ENCODE results near the gene NF1. TPM values are rescaled to one million over a fixed set of nuclear protein-coding genes. Genes with fewer than 3 reads are reported as not detected.
"Not testable (repeated sequence)": the region's sequence is repeated elsewhere in the genome, so short reads cannot be mapped to it uniquely, and the experiment has no call there.

Gene NF1
- total RNA-seq, 4 donors from 2014 or later, result 66.8 to 106 (median 95.6) TPM

GRCh38 chr17:31112001-31112661 lies 17.4 kb downstream of the NF1 start:
- Histone ChIP-seq H3K27ac (no peak overlapping the region), H3K4me1 (no peaks in the 10 kb centered on the region), H3K36me3 (no peaks in the 10 kb centered on the region), H3K4me3 (no peak overlapping the region), H3K9me3 (no peaks in the 10 kb centered on the region), H3K27me3 (no peaks in the 10 kb centered on the region)
- TF ChIP-seq POLR2A (IDR thresholded peaks at IDR 0.05), result no peak
- TF ChIP-seq, protein P1, sequence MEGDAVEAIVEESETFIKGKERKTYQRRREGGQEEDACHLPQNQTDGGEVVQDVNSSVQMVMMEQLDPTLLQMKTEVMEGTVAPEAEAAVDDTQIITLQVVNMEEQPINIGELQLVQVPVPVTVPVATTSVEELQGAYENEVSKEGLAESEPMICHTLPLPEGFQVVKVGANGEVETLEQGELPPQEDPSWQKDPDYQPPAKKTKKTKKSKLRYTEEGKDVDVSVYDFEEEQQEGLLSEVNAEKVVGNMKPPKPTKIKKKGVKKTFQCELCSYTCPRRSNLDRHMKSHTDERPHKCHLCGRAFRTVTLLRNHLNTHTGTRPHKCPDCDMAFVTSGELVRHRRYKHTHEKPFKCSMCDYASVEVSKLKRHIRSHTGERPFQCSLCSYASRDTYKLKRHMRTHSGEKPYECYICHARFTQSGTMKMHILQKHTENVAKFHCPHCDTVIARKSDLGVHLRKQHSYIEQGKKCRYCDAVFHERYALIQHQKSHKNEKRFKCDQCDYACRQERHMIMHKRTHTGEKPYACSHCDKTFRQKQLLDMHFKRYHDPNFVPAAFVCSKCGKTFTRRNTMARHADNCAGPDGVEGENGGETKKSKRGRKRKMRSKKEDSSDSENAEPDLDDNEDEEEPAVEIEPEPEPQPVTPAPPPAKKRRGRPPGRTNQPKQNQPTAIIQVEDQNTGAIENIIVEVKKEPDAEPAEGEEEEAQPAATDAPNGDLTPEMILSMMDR (IDR thresholded peaks at IDR 0.05), result no peak
- no peak for DNase-seq

DNA sequence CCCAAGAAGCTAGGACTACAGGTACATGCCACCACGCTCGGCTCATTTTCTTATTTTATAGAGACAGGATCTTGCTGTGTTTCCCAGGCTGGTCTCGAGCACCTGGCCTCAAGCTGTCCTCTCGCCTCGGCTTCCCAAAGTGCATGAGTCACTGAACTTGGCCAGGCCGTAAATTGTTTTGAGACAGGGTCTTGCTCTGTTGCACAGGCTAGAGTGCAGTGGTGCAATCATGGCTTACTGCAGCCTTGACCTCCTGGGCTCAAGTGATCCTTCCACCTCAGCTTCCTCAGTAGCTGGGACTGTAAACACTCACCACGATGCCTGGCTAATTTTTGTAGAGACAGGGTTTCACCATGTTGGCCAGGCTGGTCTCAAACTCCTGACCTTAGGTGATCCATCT lies 18.6 kb downstream of the NF1 start:
- not testable (repeated sequence) for H3K9me3 ChIP-seq, H3K4me3 ChIP-seq, H3K27me3 ChIP-seq, H3K4me1 ChIP-seq, H3K27ac ChIP-seq, H3K36me3 ChIP-seq, DNase-seq

- DNase-seq, result no peak
- Histone ChIP-seq H3K9me3 (no peaks in the 10 kb centered on the region), H3K4me1 (no peaks in the 10 kb centered on the region), H3K27ac (no peak overlapping the region), H3K36me3 (no peaks in the 10 kb centered on the region), H3K27me3 (no peaks in the 10 kb centered on the region), H3K4me3 (no peak overlapping the region)
- TF ChIP-seq, protein P1 (IDR thresholded peaks at IDR 0.05), result no peak
- TF ChIP-seq POLR2A (IDR thresholded peaks at IDR 0.05), result no peak
Measured at GRCh38 chr17:31113939-31114338, 19.2 kb downstream of the NF1 start.

DNA sequence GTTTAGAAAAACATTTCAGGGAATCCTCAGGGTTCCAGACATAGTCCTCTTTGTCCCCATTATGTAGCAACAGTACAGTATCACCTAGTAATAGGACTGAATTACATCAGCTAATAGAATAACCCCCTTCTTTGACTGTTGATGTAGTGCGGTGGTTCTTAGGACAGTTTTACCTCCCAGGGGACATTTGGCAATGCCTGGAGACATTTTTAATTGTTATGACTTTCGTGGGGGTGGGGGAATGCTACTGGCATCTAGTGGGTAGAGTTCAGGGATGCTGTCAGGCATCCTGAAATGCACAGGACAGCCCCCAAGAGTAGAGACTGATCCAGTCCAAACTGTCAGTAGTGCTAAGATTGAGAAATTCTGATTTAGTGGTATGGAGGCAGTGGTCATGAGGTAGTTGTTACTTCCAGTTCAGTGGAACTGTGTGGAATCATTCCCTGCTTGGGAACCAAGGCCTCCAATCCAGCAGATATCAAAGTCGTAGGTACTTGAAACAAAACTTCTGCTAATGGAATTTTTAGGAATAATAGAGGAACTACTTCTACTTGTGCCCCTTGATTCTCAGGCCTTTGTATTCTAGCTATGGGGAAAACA lies 20.3 kb downstream of the NF1 start:
- TF ChIP-seq POLR2A (IDR thresholded peaks at IDR 0.05), result no peak
- TF ChIP-seq, protein P1 (IDR thresholded peaks at IDR 0.05), result no peak
- no peaks in the 10 kb centered on the region for H3K36me3 ChIP-seq
- no peaks in the 10 kb centered on the region for H3K9me3 ChIP-seq
- H3K27ac ChIP-seq, result no peak overlapping the region
- no peaks in the 10 kb centered on the region for H3K4me1 ChIP-seq
- no peak overlapping the region for H3K4me3 ChIP-seq
- no peak for DNase-seq
- H3K27me3 ChIP-seq, result no peaks in the 10 kb centered on the region

GRCh38 chr17:31116167-31116566 lies 21.4 kb downstream of the NF1 start:
- H3K27ac ChIP-seq, result no peak overlapping the region
- H3K9me3 ChIP-seq, result no peaks in the 10 kb centered on the region
- H3K27me3 ChIP-seq, result no peaks in the 10 kb centered on the region
- no peak for DNase-seq
- H3K4me1 ChIP-seq, result no peaks in the 10 kb centered on the region
- no peak overlapping the region for H3K4me3 ChIP-seq
- TF ChIP-seq, protein P1 (IDR thresholded peaks at IDR 0.05), result no peak
- no peak for TF ChIP-seq POLR2A (IDR thresholded peaks at IDR 0.05)
- no peaks in the 10 kb centered on the region for H3K36me3 ChIP-seq

GRCh38 chr17:31122746-31123145 lies 28.0 kb downstream of the NF1 start:
- Histone ChIP-seq H3K4me3 (no peak overlapping the region), H3K36me3 (no peaks in the 10 kb centered on the region), H3K27me3 (no peaks in the 10 kb centered on the region), H3K4me1 (no peaks in the 10 kb centered on the region), H3K27ac (no peak overlapping the region), H3K9me3 (no peaks in the 10 kb centered on the region)
- no peak for DNase-seq
- TF ChIP-seq POLR2A (IDR thresholded peaks at IDR 0.05), result no peak
- TF ChIP-seq, protein P1 (IDR thresholded peaks at IDR 0.05), result no peak

Measured in Peyer's patch (tissue), 4 donors.